ENCODE data around the gene DIP2C. TPM values are rescaled to one million over a fixed set of nuclear protein-coding genes. Genes with fewer than 3 reads are reported as not detected.

The DIP2C gene, protein sequence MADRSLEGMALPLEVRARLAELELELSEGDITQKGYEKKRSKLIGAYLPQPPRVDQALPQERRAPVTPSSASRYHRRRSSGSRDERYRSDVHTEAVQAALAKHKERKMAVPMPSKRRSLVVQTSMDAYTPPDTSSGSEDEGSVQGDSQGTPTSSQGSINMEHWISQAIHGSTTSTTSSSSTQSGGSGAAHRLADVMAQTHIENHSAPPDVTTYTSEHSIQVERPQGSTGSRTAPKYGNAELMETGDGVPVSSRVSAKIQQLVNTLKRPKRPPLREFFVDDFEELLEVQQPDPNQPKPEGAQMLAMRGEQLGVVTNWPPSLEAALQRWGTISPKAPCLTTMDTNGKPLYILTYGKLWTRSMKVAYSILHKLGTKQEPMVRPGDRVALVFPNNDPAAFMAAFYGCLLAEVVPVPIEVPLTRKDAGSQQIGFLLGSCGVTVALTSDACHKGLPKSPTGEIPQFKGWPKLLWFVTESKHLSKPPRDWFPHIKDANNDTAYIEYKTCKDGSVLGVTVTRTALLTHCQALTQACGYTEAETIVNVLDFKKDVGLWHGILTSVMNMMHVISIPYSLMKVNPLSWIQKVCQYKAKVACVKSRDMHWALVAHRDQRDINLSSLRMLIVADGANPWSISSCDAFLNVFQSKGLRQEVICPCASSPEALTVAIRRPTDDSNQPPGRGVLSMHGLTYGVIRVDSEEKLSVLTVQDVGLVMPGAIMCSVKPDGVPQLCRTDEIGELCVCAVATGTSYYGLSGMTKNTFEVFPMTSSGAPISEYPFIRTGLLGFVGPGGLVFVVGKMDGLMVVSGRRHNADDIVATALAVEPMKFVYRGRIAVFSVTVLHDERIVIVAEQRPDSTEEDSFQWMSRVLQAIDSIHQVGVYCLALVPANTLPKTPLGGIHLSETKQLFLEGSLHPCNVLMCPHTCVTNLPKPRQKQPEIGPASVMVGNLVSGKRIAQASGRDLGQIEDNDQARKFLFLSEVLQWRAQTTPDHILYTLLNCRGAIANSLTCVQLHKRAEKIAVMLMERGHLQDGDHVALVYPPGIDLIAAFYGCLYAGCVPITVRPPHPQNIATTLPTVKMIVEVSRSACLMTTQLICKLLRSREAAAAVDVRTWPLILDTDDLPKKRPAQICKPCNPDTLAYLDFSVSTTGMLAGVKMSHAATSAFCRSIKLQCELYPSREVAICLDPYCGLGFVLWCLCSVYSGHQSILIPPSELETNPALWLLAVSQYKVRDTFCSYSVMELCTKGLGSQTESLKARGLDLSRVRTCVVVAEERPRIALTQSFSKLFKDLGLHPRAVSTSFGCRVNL (N-terminal part only)
- 6.7 to 11.1 TPM (median 9.4 TPM) in 5 replicates for total RNA-seq (2022; extraction: Qiagen RNA extraction)

GRCh38 chr10:689452-690371, at the start of gene DIP2C:
Gene DIP2C (minus strand): TSS chr10:689668. CDS start chr10:689578, 90 bp downstream.

Other genes with a start within 250 kb of the DIP2C start
- 32.1 to 39.4 TPM (median 36.7 TPM) in 5 replicates for gene LARP4B, start 242.0 kb upstream of the DIP2C start, total RNA-seq (2022; extraction: Qiagen RNA extraction)